ENCODE results near the gene PTX3.

Gene PTX3

GRCh38 chr3:157465741-157466140 lies 29.1 kb downstream of the PTX3 start:
- TF ChIP-seq, protein P1, sequence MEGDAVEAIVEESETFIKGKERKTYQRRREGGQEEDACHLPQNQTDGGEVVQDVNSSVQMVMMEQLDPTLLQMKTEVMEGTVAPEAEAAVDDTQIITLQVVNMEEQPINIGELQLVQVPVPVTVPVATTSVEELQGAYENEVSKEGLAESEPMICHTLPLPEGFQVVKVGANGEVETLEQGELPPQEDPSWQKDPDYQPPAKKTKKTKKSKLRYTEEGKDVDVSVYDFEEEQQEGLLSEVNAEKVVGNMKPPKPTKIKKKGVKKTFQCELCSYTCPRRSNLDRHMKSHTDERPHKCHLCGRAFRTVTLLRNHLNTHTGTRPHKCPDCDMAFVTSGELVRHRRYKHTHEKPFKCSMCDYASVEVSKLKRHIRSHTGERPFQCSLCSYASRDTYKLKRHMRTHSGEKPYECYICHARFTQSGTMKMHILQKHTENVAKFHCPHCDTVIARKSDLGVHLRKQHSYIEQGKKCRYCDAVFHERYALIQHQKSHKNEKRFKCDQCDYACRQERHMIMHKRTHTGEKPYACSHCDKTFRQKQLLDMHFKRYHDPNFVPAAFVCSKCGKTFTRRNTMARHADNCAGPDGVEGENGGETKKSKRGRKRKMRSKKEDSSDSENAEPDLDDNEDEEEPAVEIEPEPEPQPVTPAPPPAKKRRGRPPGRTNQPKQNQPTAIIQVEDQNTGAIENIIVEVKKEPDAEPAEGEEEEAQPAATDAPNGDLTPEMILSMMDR (IDR thresholded peaks at IDR 0.05; ENCODE audit: insufficient read depth, low read length, poor library complexity, severe bottlenecking) = no peak
- Histone ChIP-seq H3K36me3 (ENCODE audit: control insufficient read depth, insufficient read depth, low read length) (no peaks in the 10 kb centered on the region), H3K27me3 (replicated peaks; ENCODE audit: control insufficient read depth, insufficient read depth, low read length) (no peaks in the 10 kb centered on the region), H3K4me3 (replicated peaks; ENCODE audit: low read depth, low read length) (no peak overlapping the region)
- DNase-seq (ENCODE audit: extremely low read depth, insufficient read length) = no peak

- TF ChIP-seq, protein P1 (IDR thresholded peaks at IDR 0.05; ENCODE audit: insufficient read depth, low read length, poor library complexity, severe bottlenecking) = no peak
- H3K36me3 ChIP-seq (ENCODE audit: control insufficient read depth, insufficient read depth, low read length) = no peaks in the 10 kb centered on the region
Measured at GRCh38 chr3:157467200-157467599, 30.6 kb downstream of the PTX3 start.

GRCh38 chr3:157469561-157470294 lies 33.1 kb downstream of the PTX3 start:
- no peaks in the 10 kb centered on the region for H3K36me3 ChIP-seq (ENCODE audit: control insufficient read depth, insufficient read depth, low read length)
- H3K27me3 ChIP-seq (replicated peaks; ENCODE audit: control insufficient read depth, insufficient read depth, low read length) = no peaks in the 10 kb centered on the region
- TF ChIP-seq, protein P1 (IDR thresholded peaks at IDR 0.05; ENCODE audit: insufficient read depth, low read length, poor library complexity, severe bottlenecking) = no peak
- no peak overlapping the region for H3K4me3 ChIP-seq (replicated peaks; ENCODE audit: low read depth, low read length)
- no peak for DNase-seq (ENCODE audit: extremely low read depth, insufficient read length)

More at GRCh38 chr3:157467200-157467599, 30.6 kb downstream of the PTX3 start:
- no peak overlapping the region for H3K4me3 ChIP-seq (replicated peaks; ENCODE audit: low read depth, low read length)
- H3K27me3 ChIP-seq (replicated peaks; ENCODE audit: control insufficient read depth, insufficient read depth, low read length) = no peaks in the 10 kb centered on the region
- no peak for DNase-seq (ENCODE audit: extremely low read depth, insufficient read length)

DNA sequence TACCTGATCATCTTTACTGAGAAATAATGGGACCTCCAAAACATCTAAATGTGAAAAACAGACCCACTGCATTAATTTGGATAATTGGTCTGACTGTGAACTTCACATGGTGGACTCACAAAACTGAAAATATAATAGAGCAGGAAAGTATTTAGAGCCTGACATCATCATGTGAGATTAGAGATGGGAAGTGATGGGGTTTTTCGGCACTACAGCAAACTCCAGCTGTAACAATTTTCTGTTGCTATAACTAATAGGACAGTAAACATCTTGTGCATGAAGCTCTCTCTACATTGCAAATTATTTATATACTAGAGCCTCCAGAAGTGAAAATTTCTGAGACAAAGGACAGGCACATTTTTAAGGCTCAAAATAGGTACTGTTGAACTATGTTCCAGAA lies 34.4 kb downstream of the PTX3 start:
- DNase-seq (ENCODE audit: extremely low read depth, insufficient read length) = no peak
- H3K36me3 ChIP-seq (ENCODE audit: control insufficient read depth, insufficient read depth, low read length) = no peaks in the 10 kb centered on the region
- TF ChIP-seq, protein P1 (IDR thresholded peaks at IDR 0.05; ENCODE audit: insufficient read depth, low read length, poor library complexity, severe bottlenecking) = no peak
- no peaks in the 10 kb centered on the region for H3K27me3 ChIP-seq (replicated peaks; ENCODE audit: control insufficient read depth, insufficient read depth, low read length)
- H3K4me3 ChIP-seq (replicated peaks; ENCODE audit: low read depth, low read length) = no peak overlapping the region

DNA sequence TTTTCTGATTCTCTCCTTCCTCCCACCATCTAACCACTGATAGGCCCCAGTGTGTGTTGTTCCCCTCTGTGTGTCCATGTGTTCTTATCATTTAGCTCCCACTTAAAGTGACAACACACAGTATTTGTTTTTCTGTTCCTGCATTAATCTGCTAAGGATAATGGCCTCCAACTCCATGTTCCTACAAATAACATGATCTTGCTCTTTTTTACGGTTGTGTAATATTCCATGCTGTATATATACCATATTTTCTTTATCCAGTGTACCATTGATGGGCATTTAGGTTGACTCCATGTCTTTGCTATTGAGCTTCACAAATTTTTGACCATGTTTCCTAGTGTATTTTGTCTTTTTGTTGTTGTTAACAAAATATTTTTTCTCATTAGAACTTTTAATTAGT lies 36.0 kb downstream of the PTX3 start:
- TF ChIP-seq, protein P1 (IDR thresholded peaks at IDR 0.05; ENCODE audit: insufficient read depth, low read length, poor library complexity, severe bottlenecking) = no peak
- no peak for DNase-seq (ENCODE audit: extremely low read depth, insufficient read length)
- H3K27me3 ChIP-seq (replicated peaks; ENCODE audit: control insufficient read depth, insufficient read depth, low read length) = no peaks in the 10 kb centered on the region
- H3K36me3 ChIP-seq (ENCODE audit: control insufficient read depth, insufficient read depth, low read length) = no peaks in the 10 kb centered on the region
- H3K4me3 ChIP-seq (replicated peaks; ENCODE audit: low read depth, low read length) = no peak overlapping the region

All from GM06990 (cell line).